ENCODE data around the gene C22orf31.

DNA sequence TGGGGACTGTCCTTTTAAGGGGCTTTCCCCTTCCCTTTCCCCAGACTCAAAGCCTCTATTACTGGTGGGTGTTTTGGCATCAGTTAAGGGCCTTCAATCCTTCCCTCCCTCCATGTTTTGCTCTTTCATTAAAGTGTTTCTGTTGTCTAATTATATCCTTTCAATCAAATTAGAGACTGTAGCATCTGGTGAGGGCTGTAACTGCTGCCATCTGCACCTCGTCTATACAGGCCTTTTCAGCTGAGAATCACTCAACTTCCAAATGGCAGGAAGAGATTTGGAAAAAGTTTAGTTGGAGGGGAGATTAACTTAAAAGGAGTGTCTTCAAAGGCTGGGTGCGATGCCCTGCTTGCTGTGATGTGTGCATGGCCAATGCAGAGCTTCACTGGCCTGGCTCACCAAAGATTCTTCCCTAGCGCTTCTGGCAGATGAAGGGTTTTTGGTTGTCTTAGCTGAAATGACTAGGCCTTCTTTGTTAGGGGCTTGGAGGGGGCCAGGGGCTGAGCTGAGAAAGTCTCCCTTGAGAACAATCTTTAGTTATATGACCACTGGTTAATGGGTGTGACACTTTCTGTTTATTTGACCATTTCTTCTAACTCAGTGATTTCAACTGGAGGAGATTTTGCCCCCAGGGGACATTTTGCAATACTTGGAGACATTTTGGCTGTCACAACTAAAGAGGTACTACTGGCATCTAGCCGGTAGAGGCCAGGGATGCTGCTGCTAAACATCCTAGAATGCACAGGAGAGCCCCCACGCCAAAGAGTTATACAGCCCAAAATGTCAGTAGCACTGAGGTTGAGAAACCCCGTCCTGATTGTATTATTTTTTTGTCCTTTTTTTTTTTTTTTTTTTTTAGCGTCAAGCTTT, 18.7 kb upstream of the C22orf31 start:
- TF ChIP-seq, protein P1, sequence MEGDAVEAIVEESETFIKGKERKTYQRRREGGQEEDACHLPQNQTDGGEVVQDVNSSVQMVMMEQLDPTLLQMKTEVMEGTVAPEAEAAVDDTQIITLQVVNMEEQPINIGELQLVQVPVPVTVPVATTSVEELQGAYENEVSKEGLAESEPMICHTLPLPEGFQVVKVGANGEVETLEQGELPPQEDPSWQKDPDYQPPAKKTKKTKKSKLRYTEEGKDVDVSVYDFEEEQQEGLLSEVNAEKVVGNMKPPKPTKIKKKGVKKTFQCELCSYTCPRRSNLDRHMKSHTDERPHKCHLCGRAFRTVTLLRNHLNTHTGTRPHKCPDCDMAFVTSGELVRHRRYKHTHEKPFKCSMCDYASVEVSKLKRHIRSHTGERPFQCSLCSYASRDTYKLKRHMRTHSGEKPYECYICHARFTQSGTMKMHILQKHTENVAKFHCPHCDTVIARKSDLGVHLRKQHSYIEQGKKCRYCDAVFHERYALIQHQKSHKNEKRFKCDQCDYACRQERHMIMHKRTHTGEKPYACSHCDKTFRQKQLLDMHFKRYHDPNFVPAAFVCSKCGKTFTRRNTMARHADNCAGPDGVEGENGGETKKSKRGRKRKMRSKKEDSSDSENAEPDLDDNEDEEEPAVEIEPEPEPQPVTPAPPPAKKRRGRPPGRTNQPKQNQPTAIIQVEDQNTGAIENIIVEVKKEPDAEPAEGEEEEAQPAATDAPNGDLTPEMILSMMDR (IDR thresholded peaks at IDR 0.05; ENCODE audit: poor library complexity): no peak
- no peak for TF ChIP-seq EZH2 (IDR thresholded peaks at IDR 0.05; ENCODE audit: borderline replicate concordance)

Data from hepatocyte (in vitro differentiated cells).